Mesenchymal stem cell (in vitro differentiated cells and primary cell): ENCODE data around the gene NDST4.

ENCODE experiments used
- DNase-seq: peaks from one replicate; pipeline ENCODE4 v3.0.0-alpha.2; 2013
- H2AFZ ChIP-seq: one replicate; pipeline ENCODE4 v1.6.1; 2013; ENCODE audit warnings: low read depth, mild to moderate bottlenecking, control low read depth, inconsistent platforms, low read length, moderate library complexity
- H2AK5ac ChIP-seq: 2 replicates; pipeline ENCODE4 v1.6.1; 2013; ENCODE audit warnings: low read length, moderate library complexity, mild to moderate bottlenecking, inconsistent platforms; ENCODE audit not compliant: severe bottlenecking
- H2BK120ac ChIP-seq: one replicate; pipeline ENCODE4 v1.6.1; 2013; ENCODE audit warnings: low read depth, mild to moderate bottlenecking, inconsistent platforms, low read length, moderate library complexity
- H2BK12ac ChIP-seq, 2 experiments: one replicate each; pipeline ENCODE4 v1.6.1; 2013; ENCODE audit warnings: inconsistent platforms in 2 of 2, low read length in 2 of 2, mild to moderate bottlenecking in 2 of 2, moderate library complexity in 2 of 2, control low read depth in 1 of 2
- H2BK15ac ChIP-seq: one replicate; pipeline ENCODE4 v1.6.1; 2013; ENCODE audit warnings: mild to moderate bottlenecking, low read depth, inconsistent platforms; ENCODE audit not compliant: poor library complexity, severe bottlenecking
- H2BK5ac ChIP-seq: 2 replicates; pipeline ENCODE4 v1.6.1; 2013; ENCODE audit warnings: low read depth, mild to moderate bottlenecking, low read length, control low read depth, inconsistent platforms; ENCODE audit not compliant: poor library complexity, severe bottlenecking
- H3K14ac ChIP-seq, 2 experiments: one replicate each; pipeline ENCODE4 v1.6.1; 2013; ENCODE audit warnings: inconsistent platforms in 2 of 2, low read length in 2 of 2, control low read depth in 1 of 2, mild to moderate bottlenecking in 1 of 2, moderate library complexity in 1 of 2
- H3K18ac ChIP-seq, 2 experiments: one replicate each; pipeline ENCODE4 v1.6.1; 2013; ENCODE audit warnings: inconsistent platforms in 2 of 2, low read length in 2 of 2, control low read depth in 1 of 2, low read depth in 1 of 2, mild to moderate bottlenecking in 1 of 2
- H3K23ac ChIP-seq, 2 experiments: one replicate each; pipeline ENCODE4 v1.6.1; 2013; ENCODE audit warnings: inconsistent platforms in 2 of 2, low read length in 2 of 2, mild to moderate bottlenecking in 2 of 2, moderate library complexity in 2 of 2, control low read depth in 1 of 2
- H3K27ac ChIP-seq: 2 replicates; pipeline ENCODE4 v1.5.1; 2013; ENCODE audit warnings: mild to moderate bottlenecking, moderate library complexity, low read length, control low read depth, inconsistent platforms; ENCODE audit not compliant: poor library complexity, severe bottlenecking
- H3K27me3 ChIP-seq, 2 experiments: 2 replicates each; pipeline versions ENCODE4 v1.6.1 to v1.7.0; 2013; ENCODE audit warnings: low read length in 2 of 2, mild to moderate bottlenecking in 2 of 2, moderate library complexity in 2 of 2, control low read depth in 1 of 2, inconsistent platforms in 1 of 2; ENCODE audit not compliant: control insufficient read depth in 1 of 2, insufficient read depth in 1 of 2
- H3K36me3 ChIP-seq, 2 experiments: 2 replicates each; pipeline versions ENCODE4 v1.6.1 to v1.7.0; 2013; ENCODE audit warnings: low read length in 2 of 2, control low read depth in 1 of 2, inconsistent platforms in 1 of 2, low read depth in 1 of 2, mild to moderate bottlenecking in 1 of 2; ENCODE audit not compliant: insufficient read depth in 2 of 2, control insufficient read depth in 1 of 2
- H3K4ac ChIP-seq, 2 experiments: one replicate each; pipeline ENCODE4 v1.6.1; 2013; ENCODE audit warnings: inconsistent platforms in 2 of 2, low read length in 2 of 2, mild to moderate bottlenecking in 2 of 2, moderate library complexity in 2 of 2, control low read depth in 1 of 2, low read depth in 1 of 2
- H3K4me1 ChIP-seq: 2 replicates; pipeline ENCODE4 v1.6.1; 2013; ENCODE audit warnings: low read depth, low read length, control low read depth; ENCODE audit not compliant: control insufficient read depth, insufficient read depth
- H3K4me2 ChIP-seq: 2 replicates; pipeline ENCODE4 v1.6.1; 2013; ENCODE audit warnings: low read length, mild to moderate bottlenecking, inconsistent platforms; ENCODE audit not compliant: poor library complexity, severe bottlenecking
- H3K4me3 ChIP-seq, 2 experiments: 2 replicates each; pipeline versions ENCODE4 v1.5.1 to v1.7.0; 2013; ENCODE audit warnings: low read length in 2 of 2, mild to moderate bottlenecking in 2 of 2, control low read depth in 1 of 2, low read depth in 1 of 2; ENCODE audit not compliant: insufficient read depth in 1 of 2
- H3K79me1 ChIP-seq: replicated peaks from 2 replicates; pipeline ENCODE4 v1.6.1; 2013; ENCODE audit warnings: mild to moderate bottlenecking, control low read depth, low read length, inconsistent platforms; ENCODE audit not compliant: poor library complexity, severe bottlenecking
- H3K9ac ChIP-seq: 2 replicates; pipeline ENCODE4 v1.7.0; 2013; ENCODE audit warnings: mild to moderate bottlenecking, low read length, moderate library complexity
- H3K9me3 ChIP-seq: 2 replicates; pipeline ENCODE4 v1.7.0; 2013; ENCODE audit warnings: mild to moderate bottlenecking, low read length; ENCODE audit not compliant: control insufficient read depth
- H4K8ac ChIP-seq: one replicate; pipeline ENCODE4 v1.6.1; 2013; ENCODE audit warnings: inconsistent platforms, mild to moderate bottlenecking, low read length, moderate library complexity
- H4K91ac ChIP-seq: one replicate; pipeline ENCODE4 v1.6.1; 2013; ENCODE audit warnings: mild to moderate bottlenecking, low read length, inconsistent platforms
- WGBS: methylation state at CpG from one replicate; pipeline ENCODE4 v1.1.7; 2013; ENCODE audit warnings: mixed read lengths; 5-methylcytosine and 5-hydroxymethylcytosine counted together

The NDST4 gene

GRCh38 chr4:114976901-114977300 lies 136.5 kb downstream of the NDST4 start:
- 83% methylated on average over 1 of the region's 1 CpG for WGBS

DNA sequence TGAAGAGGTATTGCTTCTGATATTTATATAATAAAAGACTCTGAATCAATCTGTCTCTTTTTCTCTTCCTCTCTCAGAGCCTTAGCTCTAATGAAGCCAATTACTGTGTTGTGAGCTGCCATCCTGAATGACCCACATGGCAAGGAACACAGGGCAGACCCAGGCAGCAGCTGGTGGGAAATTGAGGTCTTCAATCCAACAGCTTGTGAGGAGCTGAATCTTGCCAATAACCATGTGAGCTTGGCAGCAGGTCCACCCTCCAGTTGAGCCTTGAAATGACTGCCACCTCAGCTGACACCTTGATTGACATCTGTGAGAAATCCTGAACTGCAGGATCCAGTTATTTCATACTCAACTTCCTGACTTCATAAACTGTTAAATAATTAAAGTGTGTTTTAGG lies 149.4 kb downstream of the NDST4 start:
- H3K79me1 ChIP-seq = no peaks in the 10 kb centered on the region

More at GRCh38 chr4:114976901-114977300, 136.5 kb downstream of the NDST4 start:
- Histone ChIP-seq H3K14ac (no peak overlapping the region), H3K4me2 (no peak overlapping the region), H2BK5ac (no peak overlapping the region), H2AK5ac (no peak overlapping the region), H4K91ac (no peak overlapping the region), H3K23ac (no peak overlapping the region), H3K36me3 (no peaks in the 10 kb centered on the region), H3K18ac (no peak overlapping the region), H2BK120ac (no peak overlapping the region), H3K27me3 (no peaks in the 10 kb centered on the region), H4K8ac (no peak overlapping the region), H3K79me1 (no peaks in the 10 kb centered on the region), H3K9me3 (no peaks in the 10 kb centered on the region), H3K27ac (no peak overlapping the region), H3K4me1 (no peaks in the 10 kb centered on the region), H2BK12ac (no peak overlapping the region), H2AFZ (no peak overlapping the region), H3K9ac (no peak overlapping the region), H3K4ac (no peak overlapping the region), H3K4me3 (no peak overlapping the region), H2BK15ac (no peak overlapping the region)
- no peak for DNase-seq

DNA sequence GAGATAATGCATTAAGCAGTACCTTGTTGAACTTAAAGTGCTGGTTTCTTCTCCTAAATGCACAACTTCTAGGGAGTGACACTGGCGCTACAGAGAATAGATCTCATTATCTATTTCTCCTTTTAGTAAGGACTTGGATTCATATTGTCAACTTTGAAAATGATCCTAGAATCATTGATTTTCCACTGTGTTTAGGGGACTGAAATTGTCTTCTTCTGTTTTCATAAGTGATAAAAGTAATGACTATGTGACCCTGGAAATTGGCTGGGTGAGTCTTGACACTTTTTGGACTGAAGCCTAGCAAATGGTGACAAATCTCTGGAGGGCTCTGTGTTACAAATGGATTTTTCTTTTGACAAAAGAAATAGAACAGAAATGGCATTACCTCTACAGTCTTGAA lies 167.8 kb downstream of the NDST4 start:
- peaks cover 4% of the 10 kb centered on the region for H3K9me3 ChIP-seq
- WGBS = no CpG with 5 or more reads among the region's 1 CpG
- no peak overlapping the region for H2BK15ac ChIP-seq
- no peaks in the 10 kb centered on the region for H3K27me3 ChIP-seq
- no peak overlapping the region for H4K8ac ChIP-seq
- H2AFZ ChIP-seq = no peak overlapping the region
- H3K4me2 ChIP-seq = no peak overlapping the region
- no peaks in the 10 kb centered on the region for H3K36me3 ChIP-seq
- H3K18ac ChIP-seq = no peak overlapping the region
- H2BK12ac ChIP-seq = no peak overlapping the region
- no peak overlapping the region for H2BK5ac ChIP-seq
- H3K27ac ChIP-seq = no peak overlapping the region
- no peak overlapping the region for H2BK120ac ChIP-seq
- no peak for DNase-seq
- no peak overlapping the region for H3K23ac ChIP-seq
- no peaks in the 10 kb centered on the region for H3K4me1 ChIP-seq
- no peak overlapping the region for H3K4me3 ChIP-seq
- no peak overlapping the region for H3K4ac ChIP-seq
- H3K9ac ChIP-seq = no peak overlapping the region
- no peak overlapping the region for H4K91ac ChIP-seq
- no peak overlapping the region for H2AK5ac ChIP-seq
- H3K79me1 ChIP-seq = no peaks in the 10 kb centered on the region
- no peak overlapping the region for H3K14ac ChIP-seq

More for the DNA sequence above, 149.4 kb downstream of the NDST4 start:
- Histone ChIP-seq H4K8ac (no peak overlapping the region), H3K23ac (no peak overlapping the region), H3K4me1 (no peaks in the 10 kb centered on the region), H3K9me3 (no peaks in the 10 kb centered on the region), H2AK5ac (no peak overlapping the region), H3K18ac (no peak overlapping the region), H3K4me3 (no peak overlapping the region), H3K4ac (no peak overlapping the region), H3K27me3 (no peaks in the 10 kb centered on the region), H3K27ac (no peak overlapping the region), H3K9ac (no peak overlapping the region), H3K14ac (no peak overlapping the region), H2AFZ (no peak overlapping the region), H2BK15ac (no peak overlapping the region), H2BK5ac (no peak overlapping the region), H3K36me3 (no peaks in the 10 kb centered on the region), H4K91ac (no peak overlapping the region), H2BK120ac (no peak overlapping the region), H3K4me2 (no peak overlapping the region), H2BK12ac (no peak overlapping the region)
- DNase-seq = no peak

DNA sequence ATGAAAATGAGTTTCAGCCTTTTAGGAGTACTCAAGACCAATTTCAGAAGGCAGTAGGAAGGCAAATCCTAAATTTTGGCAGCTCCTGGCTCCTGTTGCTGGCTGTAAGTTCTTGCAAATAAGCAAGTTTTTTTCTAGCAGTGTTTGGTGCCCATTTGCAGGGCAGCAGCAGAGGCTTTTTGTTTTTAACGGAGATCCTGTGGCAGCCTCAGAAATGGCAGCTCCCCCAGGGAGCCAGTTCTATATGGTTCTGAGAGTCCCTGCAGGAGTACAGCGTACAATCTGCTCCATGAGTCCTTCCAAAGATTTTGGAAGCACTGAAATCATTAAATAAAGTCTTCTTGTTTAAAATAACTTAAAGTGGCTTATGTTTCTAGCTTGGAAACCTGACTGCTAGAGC lies 171.9 kb downstream of the NDST4 start:
- no peak overlapping the region for H3K9ac ChIP-seq
- no peak overlapping the region for H2BK15ac ChIP-seq
- no peak overlapping the region for H2BK12ac ChIP-seq
- peaks cover 3% of the 10 kb centered on the region for H3K9me3 ChIP-seq
- H2BK5ac ChIP-seq = no peak overlapping the region
- no peaks in the 10 kb centered on the region for H3K27me3 ChIP-seq
- DNase-seq = no peak
- WGBS = 50% methylated on average over 1 of the region's 2 CpGs
- H3K79me1 ChIP-seq = no peaks in the 10 kb centered on the region
- H3K18ac ChIP-seq = no peak overlapping the region
- no peak overlapping the region for H2BK120ac ChIP-seq
- H3K23ac ChIP-seq = no peak overlapping the region
- H3K36me3 ChIP-seq = no peaks in the 10 kb centered on the region
- H2AFZ ChIP-seq = no peak overlapping the region
- no peak overlapping the region for H3K14ac ChIP-seq
- H4K8ac ChIP-seq = no peak overlapping the region
- no peak overlapping the region for H2AK5ac ChIP-seq
- no peak overlapping the region for H3K4me2 ChIP-seq
- H3K4ac ChIP-seq = no peak overlapping the region
- no peak overlapping the region for H4K91ac ChIP-seq
- H3K4me3 ChIP-seq = no peak overlapping the region
- H3K4me1 ChIP-seq = no peaks in the 10 kb centered on the region
- no peak overlapping the region for H3K27ac ChIP-seq
